Nephron (organoid): ENCODE data around the gene FLII.

ENCODE experiments used
- H3K27ac Mint-ChIP-seq, 3 experiments: 2 replicates each; pipeline ENCODE4 v1.8.0; 2020; ENCODE audit warnings: mixed read lengths in 3 of 3, mild to moderate bottlenecking in 2 of 3, moderate library complexity in 1 of 3
- H3K27me3 Mint-ChIP-seq: 2 replicates; pipeline ENCODE4 v1.8.0; 2021; ENCODE audit warnings: low read depth, mild to moderate bottlenecking, moderate library complexity, mixed read lengths
- H3K36me3 Mint-ChIP-seq: 2 replicates; pipeline ENCODE4 v1.8.0; 2020; ENCODE audit warnings: low read depth, mixed read lengths
- H3K4me1 Mint-ChIP-seq: 2 replicates; pipeline ENCODE4 v1.8.0; 2020; ENCODE audit warnings: mixed read lengths
- H3K4me3 Mint-ChIP-seq, 3 experiments: 2 replicates each; pipeline ENCODE4 v1.8.0; 2020; ENCODE audit warnings: mild to moderate bottlenecking in 3 of 3, mixed read lengths in 3 of 3, moderate library complexity in 2 of 3
- H3K9me3 Mint-ChIP-seq: 2 replicates; pipeline ENCODE4 v1.8.0; 2020; ENCODE audit warnings: mixed read lengths
- CTCF ChIP-seq, 3 experiments: fragments of 200-600 bp; sonication (generic); IDR thresholded peaks; one replicate each; pipeline ENCODE4 v1.5.0; 2021; ENCODE audit warnings: antibody characterized with exemption in 3 of 3; ENCODE audit not compliant: unreplicated experiment in 3 of 3

The FLII gene

GRCh38 chr17:18262111-18262510, 3.6 kb upstream of the FLII start:
- Mint-ChIP-seq H3K27ac (no peak overlapping the region), H3K4me1 (peaks cover 15% of the 10 kb centered on the region), H3K9me3 (no peaks in the 10 kb centered on the region), H3K4me3 (peak overlapping the region; percentile 83 to 89 (median 88)), H3K36me3 (peaks cover 8% of the 10 kb centered on the region), H3K27me3 (no peaks in the 10 kb centered on the region)
- TF ChIP-seq CTCF (IDR thresholded peaks at IDR 0.05; ENCODE audit: unreplicated experiment in 3 of 3) = no peak

GRCh38 chr17:18261659-18262058, 3.1 kb upstream of the FLII start:
- Mint-ChIP-seq H3K27me3 (no peaks in the 10 kb centered on the region), H3K36me3 (peaks cover 7% of the 10 kb centered on the region), H3K9me3 (no peaks in the 10 kb centered on the region), H3K4me1 (peaks cover 18% of the 10 kb centered on the region), H3K27ac (peak overlapping the region in 2 of 3 experiments; percentile 45 to 87), H3K4me3 (peak overlapping the region; percentile 83 to 89 (median 88))
- TF ChIP-seq CTCF (IDR thresholded peaks at IDR 0.05; ENCODE audit: unreplicated experiment in 3 of 3) = no peak

GRCh38 chr17:18261146-18261515, 2.6 kb upstream of the FLII start:
- no peak for TF ChIP-seq CTCF (IDR thresholded peaks at IDR 0.05; ENCODE audit: unreplicated experiment in 3 of 3)
- H3K4me3 Mint-ChIP-seq = peak overlapping the region; percentile 83 to 89 (median 88)
- no peaks in the 10 kb centered on the region for H3K27me3 Mint-ChIP-seq
- H3K4me1 Mint-ChIP-seq = peaks cover 18% of the 10 kb centered on the region
- H3K36me3 Mint-ChIP-seq = peaks cover 5% of the 10 kb centered on the region
- no peaks in the 10 kb centered on the region for H3K9me3 Mint-ChIP-seq
- peak overlapping the region in 2 of 3 experiments; percentile 45 to 87 for H3K27ac Mint-ChIP-seq

- no peak for TF ChIP-seq CTCF (IDR thresholded peaks at IDR 0.05; ENCODE audit: unreplicated experiment in 3 of 3)
- Mint-ChIP-seq H3K4me1 (peaks cover 18% of the 10 kb centered on the region), H3K27ac (peak within 1 kb of the TSS; percentile 70 to 88 (median 87)), H3K9me3 (no peaks in the 10 kb centered on the region), H3K36me3 (peaks cover 5% of the 10 kb centered on the region), H3K27me3 (no peaks in the 10 kb centered on the region), H3K4me3 (peak within 1 kb of the TSS; percentile 83 to 89 (median 88))
These were observed 2.0 kb upstream of the FLII start, which contains the start of gene MIEF2 for GRCh38 chr17:18260332-18261145. TSS of gene MIEF2 (plus strand) at chr17:18260662. CDS start at chr17:18262721, 2,059 bp downstream.

- Mint-ChIP-seq H3K4me1 (peaks cover 18% of the 10 kb centered on the region), H3K36me3 (peaks cover 8% of the 10 kb centered on the region), H3K9me3 (no peaks in the 10 kb centered on the region), H3K27ac (peak overlapping the region; percentile 70 to 88 (median 87)), H3K4me3 (peak overlapping the region; percentile 83 to 89 (median 88)), H3K27me3 (no peaks in the 10 kb centered on the region)
- no peak for TF ChIP-seq CTCF (IDR thresholded peaks at IDR 0.05; ENCODE audit: unreplicated experiment in 3 of 3)
These were observed 1.2 kb upstream of the FLII start for GRCh38 chr17:18259621-18260331.
